ENCODE data around the gene LGALS3BP. TPM values are rescaled to one million over a fixed set of nuclear protein-coding genes. Genes with fewer than 3 reads are reported as not detected.

LGALS3BP gene
- total and polyA plus RNA-seq, 2 experiments from 2014 or later: 15.1 to 36.5 TPM

GRCh38 chr17:78988152-78988551, 8.4 kb upstream of the LGALS3BP start (continued):
- no peak for TF ChIP-seq ZNF462 (CRISPR knock-in tag; IDR thresholded peaks at IDR 0.05)
- no peak for TF ChIP-seq JUNB (IDR thresholded peaks at IDR 0.05; ENCODE audit: unreplicated experiment)
- no peak for TF ChIP-seq EZH2phosphoT487 (IDR thresholded peaks at IDR 0.05; ENCODE audit: unreplicated experiment)
- no peak for TF ChIP-seq ETS1 (IDR thresholded peaks at IDR 0.05)
- TF ChIP-seq ZNF114 (CRISPR knock-in tag; IDR thresholded peaks at IDR 0.05): no peak

GRCh38 chr17:78986649-78987328, 7.1 kb upstream of the LGALS3BP start:
- Histone ChIP-seq H3K9me2 (ENCODE audit: insufficient read depth) (no peaks in the 10 kb centered on the region), H3F3A (replicated peaks; ENCODE audit: low read depth) (no peaks in the 10 kb centered on the region), H3K36me3 (ENCODE audit: insufficient read depth) (0 out of 2 replicates have a peak, but pooled peaks cover 3% of the 10 kb centered on the region), H3K79me2 (replicated peaks; ENCODE audit: insufficient read depth) (no peaks in the 10 kb centered on the region), H3K27me3 (ENCODE audit: insufficient read depth) (no peaks in the 10 kb centered on the region), H3K4me1 (ENCODE audit: insufficient read depth) (peaks cover 10% of the 10 kb centered on the region), H4K20me1 (replicated peaks; ENCODE audit: insufficient read depth) (no peaks in the 10 kb centered on the region), H3K27ac (ENCODE audit: low read depth) (0 out of 2 replicates have a peak overlapping the region, but pooled peaks have one; percentile 8), H2AFZ (no peak overlapping the region), H3K4me2 (peak overlapping the region; percentile 11), H3K4me3 (no peak overlapping the region; the same call in 1 of the 2 replicates)
- DNase-seq (ENCODE audit: low spot score) (peak; percentile 51), ATAC-seq (peak; percentile 89)
- peaks cover 8% of the 10 kb centered on the region; the same call in 2 of the 3 replicates for H3K36me3 Mint-ChIP-seq (ENCODE audit: low read depth)
- H3K27me3 Mint-ChIP-seq (ENCODE audit: insufficient read depth, low read depth, poor library complexity): peaks cover 14% of the 10 kb centered on the region
- H3K4me3 Mint-ChIP-seq: peak overlapping the region; percentile 55; the same call in 2 of the 3 replicates
- H3K4me1 Mint-ChIP-seq: peaks cover 14% of the 10 kb centered on the region; the same call in 2 of the 3 replicates
- H3K9me3 Mint-ChIP-seq: no peaks in the 10 kb centered on the region
- H3K27ac Mint-ChIP-seq: peak overlapping the region; percentile 91
- TF ChIP-seq ZNF462 (CRISPR knock-in tag; IDR thresholded peaks at IDR 0.05): no peak
- TF ChIP-seq EZH2 (IDR thresholded peaks at IDR 0.05; ENCODE audit: low read depth, unreplicated experiment): no peak

Data from GM23338 (cell line).